GM19468 (cell line): Measurements from ENCODE around the gene KLK4.

ENCODE experiments used
- ATAC-seq: cut with Tn5 transposase; IDR thresholded peaks from one replicate; pipeline ENCODE4 v1.9.1; 2021; ENCODE audit warnings: mild to moderate bottlenecking, moderate library complexity, moderate number of reproducible peaks; ENCODE audit not compliant: unreplicated experiment; ENCODE audit errors: extremely low read depth

KLK4 gene

GRCh38 chr19:50889638-50890037 is 21.6 kb downstream of the KLK4 start:
- no peak for ATAC-seq

- no peak for ATAC-seq
Observed at GRCh38 chr19:50882188-50882587, 29.0 kb downstream of the KLK4 start.

- no peak for ATAC-seq
Observed at GRCh38 chr19:50880241-50880640, 31.0 kb downstream of the KLK4 start.

GRCh38 chr19:50878851-50879250 is 32.3 kb downstream of the KLK4 start:
- ATAC-seq = no peak

- no peak for ATAC-seq
Observed at GRCh38 chr19:50877338-50877737, 33.9 kb downstream of the KLK4 start.

GRCh38 chr19:50876456-50876855 is 34.7 kb downstream of the KLK4 start:
- ATAC-seq = no peak

- ATAC-seq = no peak
Observed at GRCh38 chr19:50875795-50876422, 35.3 kb downstream of the KLK4 start.

- ATAC-seq = no peak
Observed at GRCh38 chr19:50874211-50874610, 37.0 kb downstream of the KLK4 start.

- ATAC-seq = no peak
Observed at GRCh38 chr19:50873056-50873455, 38.1 kb downstream of the KLK4 start, which contains the start of gene KLK2. Gene KLK2 (plus strand): TSS chr19:50873439. CDS start chr19:50873474, 35 bp downstream.

- ATAC-seq = no peak
Observed at GRCh38 chr19:50870417-50871089, 40.6 kb downstream of the KLK4 start.

- ATAC-seq = no peak
Observed at GRCh38 chr19:50869479-50869878, 41.7 kb downstream of the KLK4 start.

GRCh38 chr19:50861496-50862286 is 49.5 kb downstream of the KLK4 start:
- ATAC-seq = no peak

GRCh38 chr19:50861010-50861409 is 50.2 kb downstream of the KLK4 start:
- ATAC-seq = no peak

- ATAC-seq = no peak
Observed at GRCh38 chr19:50859849-50860248, 51.3 kb downstream of the KLK4 start.

- no peak for ATAC-seq
Observed at GRCh38 chr19:50858886-50859285, 52.3 kb downstream of the KLK4 start.

GRCh38 chr19:50857366-50857765 is 53.8 kb downstream of the KLK4 start:
- no peak for ATAC-seq
